GM21367 (cell line): ENCODE measurements around the gene PABPC1L.
A peak's percentile ranks its signal among the peaks of the same experiment; 100 is the strongest.
"Not testable (repeated sequence)": the region's sequence is repeated elsewhere in the genome, so short reads cannot be mapped to it uniquely, and the experiment has no call there.

Experiments
- ATAC-seq: cut with Tn5 transposase; IDR thresholded peaks from one replicate; pipeline ENCODE4 v1.9.1; 2021; ENCODE audit not compliant: unreplicated experiment

The PABPC1L gene

GRCh38 chr20:44909872-44910689, at the start of gene PABPC1L:
TSS of gene PABPC1L (plus strand) at chr20:44910060. CDS start at chr20:44910144, 84 bp downstream.
- ATAC-seq: peak; percentile 80

DNA sequence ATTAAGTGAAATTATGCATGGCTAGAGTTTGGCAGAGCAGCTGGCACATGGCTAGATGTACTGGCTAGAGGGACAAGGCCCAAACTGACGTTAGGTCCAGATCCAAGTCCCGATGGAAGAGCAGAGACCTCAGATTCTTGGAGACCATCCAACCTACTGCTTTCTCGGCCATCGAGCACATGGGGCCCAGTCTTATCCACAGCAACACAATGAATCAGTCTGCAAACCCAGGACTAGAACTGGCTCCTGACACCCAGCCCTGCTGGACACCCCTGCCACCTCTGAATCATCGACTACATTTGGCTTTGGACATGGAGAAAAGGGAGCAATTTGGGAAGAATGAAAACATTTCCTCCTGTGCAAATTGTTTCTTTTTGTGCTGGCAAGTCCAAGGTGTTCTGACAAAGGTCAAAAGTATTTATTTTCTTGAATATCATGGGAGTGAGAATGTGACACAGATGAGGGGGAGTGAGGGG, 48.3 kb upstream of the PABPC1L start:
- no peak for ATAC-seq

GRCh38 chr20:44862286-44862685, 47.6 kb upstream of the PABPC1L start:
- ATAC-seq: no peak

GRCh38 chr20:44863365-44864084, 46.3 kb upstream of the PABPC1L start:
- not testable (repeated sequence) for ATAC-seq

GRCh38 chr20:44864493-44864892, 45.4 kb upstream of the PABPC1L start:
- ATAC-seq: not testable (repeated sequence)

DNA sequence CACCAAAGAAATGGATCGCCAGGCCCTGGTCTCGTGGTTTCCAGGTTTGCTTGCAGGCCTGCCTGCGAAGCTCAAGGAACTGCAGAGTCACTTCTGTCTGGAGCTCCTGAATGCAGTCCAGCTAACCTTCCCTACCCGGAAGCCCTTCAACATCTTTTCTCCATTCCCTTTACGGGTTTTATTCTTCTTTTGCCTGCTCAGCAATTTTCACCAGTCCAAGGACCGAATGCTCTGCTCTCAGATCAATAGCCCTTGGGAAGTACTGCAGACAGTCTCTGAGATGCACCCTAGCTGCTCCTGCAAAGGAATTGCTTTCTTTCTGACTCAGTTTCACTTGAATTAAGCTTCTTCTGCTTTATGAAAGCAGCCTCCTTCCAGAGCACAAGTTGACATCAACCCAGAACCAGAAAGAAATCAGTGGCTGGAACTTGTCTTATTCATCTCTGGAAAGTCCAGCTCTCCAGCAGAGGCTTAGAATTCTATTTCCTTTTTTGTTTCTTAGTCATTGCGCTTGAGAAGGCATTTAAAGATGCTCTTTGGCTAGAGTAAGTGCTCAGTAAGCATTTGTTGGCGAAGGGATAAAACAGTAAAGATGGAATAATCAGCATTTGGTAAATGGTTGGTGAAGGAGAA, 43.0 kb upstream of the PABPC1L start:
- ATAC-seq: no peak

GRCh38 chr20:44869471-44869870, 40.4 kb upstream of the PABPC1L start:
- ATAC-seq: no peak

DNA sequence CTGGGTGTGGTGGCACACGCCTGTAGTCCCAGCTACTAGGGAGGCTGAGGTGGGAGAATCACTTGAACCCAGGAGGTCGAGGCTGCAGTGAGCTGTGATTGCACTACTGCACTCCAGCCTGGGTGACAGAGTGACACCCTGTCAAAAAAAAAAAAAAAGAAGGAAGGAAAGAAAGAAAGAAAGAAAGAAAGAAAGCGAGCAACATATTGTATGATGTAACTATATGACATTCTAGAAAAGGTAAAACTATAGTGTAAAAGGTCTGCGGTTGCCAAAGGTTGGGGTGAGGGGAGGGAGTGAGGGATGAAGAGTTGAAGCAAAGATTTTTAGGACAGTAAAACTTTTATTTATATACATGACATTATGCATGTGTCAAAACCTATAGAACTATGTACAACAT, 27.5 kb upstream of the PABPC1L start:
- not testable (repeated sequence) for ATAC-seq

GRCh38 chr20:44883214-44883902, 26.5 kb upstream of the PABPC1L start:
- ATAC-seq: no peak

- ATAC-seq: no peak
These were observed 24.9 kb upstream of the PABPC1L start for GRCh38 chr20:44884907-44885391.

GRCh38 chr20:44885392-44886265, 24.2 kb upstream of the PABPC1L start, which contains the start of gene YWHAB:
TSS of gene YWHAB (plus strand) at chr20:44885705. CDS start at chr20:44901534, 15,829 bp downstream.
- peak; percentile 74 for ATAC-seq

DNA sequence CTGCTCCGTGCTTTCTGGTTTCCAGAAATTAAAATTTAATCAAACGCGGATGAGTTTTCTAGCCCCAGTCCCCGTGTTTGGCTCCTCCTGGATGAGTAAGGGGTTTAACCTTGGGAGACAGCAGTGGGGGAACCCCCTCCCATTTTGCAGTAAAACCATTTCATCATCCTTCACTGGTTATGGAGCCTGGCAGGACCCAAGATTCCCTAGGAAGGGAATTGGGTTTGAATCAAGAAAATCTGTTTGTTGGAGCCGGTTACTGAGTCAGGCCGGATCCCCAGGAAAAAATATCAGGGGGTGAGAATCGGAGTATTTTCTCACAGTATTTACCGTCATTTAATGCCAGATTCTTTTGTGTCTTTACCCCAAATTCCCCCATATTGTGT, 23.6 kb upstream of the PABPC1L start:
- ATAC-seq: no peak

- no peak for ATAC-seq
These were observed 23.0 kb upstream of the PABPC1L start for GRCh38 chr20:44886828-44887227.

DNA sequence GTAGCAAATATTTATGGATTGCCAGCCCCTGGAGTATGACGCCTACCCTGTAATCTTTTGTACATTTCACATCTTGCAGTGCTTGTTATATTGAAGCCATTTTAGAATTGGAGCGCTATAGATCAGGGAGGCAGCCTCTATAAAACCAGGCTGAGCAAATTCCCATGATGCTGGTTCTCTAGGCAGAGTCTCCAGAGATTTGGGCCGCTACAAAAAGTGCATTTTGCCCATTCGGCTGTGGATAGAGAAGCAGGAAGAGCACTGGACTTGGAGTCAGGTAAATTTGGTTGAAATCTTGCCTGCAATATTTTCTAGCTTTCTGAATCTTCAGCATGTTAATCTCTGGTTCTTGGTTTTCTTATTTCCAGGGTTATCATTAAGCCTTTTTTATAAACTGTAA, 22.4 kb upstream of the PABPC1L start:
- ATAC-seq: no peak

GRCh38 chr20:44888226-44889103, 21.4 kb upstream of the PABPC1L start:
- no peak for ATAC-seq

DNA sequence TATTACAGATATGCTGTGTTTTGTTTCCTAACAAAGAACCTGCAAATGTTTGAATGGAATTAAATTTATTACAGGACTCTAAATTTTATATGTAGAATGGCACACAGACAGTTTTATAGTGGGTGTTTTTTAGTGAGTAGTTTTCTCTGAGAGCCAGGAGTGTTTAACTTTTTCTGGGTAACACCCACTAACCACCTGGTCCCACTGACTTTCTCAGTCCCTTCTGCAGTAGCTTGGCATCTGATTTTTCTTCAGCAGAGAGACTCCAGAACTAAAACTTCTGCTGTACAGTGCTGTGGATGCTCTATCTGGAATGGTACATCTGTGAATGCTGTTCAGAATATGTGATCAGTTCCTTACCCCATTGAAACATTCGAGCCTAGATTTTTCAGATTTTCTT, 18.0 kb upstream of the PABPC1L start:
- ATAC-seq: no peak

- no peak for ATAC-seq
These were observed 14.9 kb upstream of the PABPC1L start for GRCh38 chr20:44894959-44895358.

- no peak for ATAC-seq
These were observed 13.3 kb upstream of the PABPC1L start for GRCh38 chr20:44896583-44896982.

GRCh38 chr20:44897133-44897532, 12.7 kb upstream of the PABPC1L start:
- ATAC-seq: no peak
